Measurements from ENCODE around the gene TNK1. TPM values are rescaled to one million over a fixed set of nuclear protein-coding genes. Genes with fewer than 3 reads are reported as not detected.

Gene TNK1
- total and polyA plus RNA-seq, 2 donors (not counting 3 experiments of a cell fraction or from before 2014, with no cell fraction given): 0.22 to 0.58 TPM

- dilution Hi-C loops (cut with MboI; ENCODE audit: extremely low pct_ligation_motif_present, low sequenced_read_pairs): no loop called here
- no peaks in the 10 kb centered on the region for H3K27me3 ChIP-seq (ENCODE audit: control insufficient read depth in 2 of 2, insufficient read depth in 2 of 2, low read length in 2 of 2)
- no peak overlapping the region for H3K4me3 ChIP-seq (replicated peaks in 1 of 3; ENCODE audit: insufficient read depth in 1 of 3, low read depth in 1 of 3, low read length in 3 of 3)
- FAIRE-seq: no peak
- H3K4me2 ChIP-seq (ENCODE audit: insufficient read depth, low read length): no peak overlapping the region
- H3K9me1 ChIP-seq (replicated peaks; ENCODE audit: control insufficient read depth, extremely low read depth, insufficient read depth, low read length): no peaks in the 10 kb centered on the region
- ChIA-PET POLR2A (interaction anchor here (0.6 kb wide), 1 partner anchor 25 kb away, joined by 10 read pairs; no protein-coding TSS in a partner anchor), CTCF (interaction anchor here (1.3 to 1.5 kb wide), 2 partner anchors 11 to 76 kb away, joined by 3 to 5 read pairs; partner anchors contain the start of gene SPEM1)
- no peak overlapping the region for H3K27ac ChIP-seq (ENCODE audit: insufficient read depth, low read depth, low read length)
- DNase-seq (ENCODE audit: low read depth, low spot score): no peak
- TF ChIP-seq JUN (IDR thresholded peaks at IDR 0.05; ENCODE audit: borderline replicate concordance, insufficient read depth, insufficient read length, low read depth) (no peak), MYC (IDR thresholded peaks at IDR 0.05; ENCODE audit: low read depth, low read length) (no peak)
- no peaks in the 10 kb centered on the region for H3K9me3 ChIP-seq (replicated peaks; ENCODE audit: control insufficient read depth, insufficient read depth, low read length)
- intact Hi-C loops (cut with micrococcal nuclease): no loop called here
- no peaks in the 10 kb centered on the region for H4K20me1 ChIP-seq (replicated peaks; ENCODE audit: control insufficient read depth, extremely low read depth, insufficient read depth, low read length)
- peaks cover 10% of the 10 kb centered on the region for H3K4me1 ChIP-seq (ENCODE audit: control insufficient read depth, extremely low read depth, insufficient read depth, low read length)
- H3K9ac ChIP-seq (replicated peaks; ENCODE audit: extremely low read depth, insufficient read depth, low read length): no peak overlapping the region
- BruUV-seq (replicated peaks): no TSS peak
- no peak overlapping the region for H2AFZ ChIP-seq (ENCODE audit: low read depth, low read length)
- H3K79me2 ChIP-seq (ENCODE audit: control insufficient read depth, insufficient read depth, low read length): no peaks in the 10 kb centered on the region
- H3K36me3 ChIP-seq (ENCODE audit: control insufficient read depth in 2 of 2, extremely low read depth in 1 of 2, insufficient read depth in 2 of 2, low read length in 2 of 2): no peaks in the 10 kb centered on the region
These were observed 50.3 kb downstream of the TNK1 start for GRCh38 chr17:7431231-7431630.

GRCh38 chr17:7432296-7432695 lies 51.4 kb downstream of the TNK1 start:
- no peak for FAIRE-seq
- peaks cover 14% of the 10 kb centered on the region for H3K4me1 ChIP-seq (ENCODE audit: control insufficient read depth, extremely low read depth, insufficient read depth, low read length)
- DNase-seq (ENCODE audit: low read depth, low spot score): no peak
- H3K27ac ChIP-seq (ENCODE audit: insufficient read depth, low read depth, low read length): no peak overlapping the region
- BruUV-seq (replicated peaks): no TSS peak
- H3K4me3 ChIP-seq (replicated peaks in 1 of 3; ENCODE audit: insufficient read depth in 1 of 3, low read depth in 1 of 3, low read length in 3 of 3): no peak overlapping the region
- no peaks in the 10 kb centered on the region for H4K20me1 ChIP-seq (replicated peaks; ENCODE audit: control insufficient read depth, extremely low read depth, insufficient read depth, low read length)
- H3K9me1 ChIP-seq (replicated peaks; ENCODE audit: control insufficient read depth, extremely low read depth, insufficient read depth, low read length): no peaks in the 10 kb centered on the region
- no peak overlapping the region for H2AFZ ChIP-seq (ENCODE audit: low read depth, low read length)
- TF ChIP-seq FOS (IDR thresholded peaks at IDR 0.05; ENCODE audit: borderline replicate concordance, insufficient read depth, low read length): no peak
- no peak for TF ChIP-seq POLR2A (IDR thresholded peaks at IDR 0.05; ENCODE audit: low read depth, low read length)
- no peak for TF ChIP-seq EZH2 (IDR thresholded peaks at IDR 0.05; ENCODE audit: borderline replicate concordance, low read depth, low read length, severe bottlenecking)
- TF ChIP-seq CTCF (IDR thresholded peaks at IDR 0.05; ENCODE audit: extremely low read depth in 1 of 2, insufficient read depth in 1 of 2, low read depth in 1 of 2, low read length in 2 of 2): no peak
- TF ChIP-seq MAX (IDR thresholded peaks at IDR 0.05; ENCODE audit: insufficient read depth, insufficient read length): no peak
- TF ChIP-seq POLR2AphosphoS5 (IDR thresholded peaks at IDR 0.05; ENCODE audit: insufficient read depth, low read depth, low read length): no peak
- ChIA-PET POLR2A (no interaction called here), CTCF (interaction anchor here (0.8 to 1.5 kb wide), 2 partner anchors 9 to 77 kb away, joined by 3 to 5 read pairs; no protein-coding TSS in a partner anchor)
- intact Hi-C loops (cut with micrococcal nuclease) (no loop called here), dilution Hi-C loops (cut with MboI; ENCODE audit: extremely low pct_ligation_motif_present, low sequenced_read_pairs) (no loop called here)
- no peaks in the 10 kb centered on the region for H3K27me3 ChIP-seq (ENCODE audit: control insufficient read depth in 2 of 2, insufficient read depth in 2 of 2, low read length in 2 of 2)
- no peak overlapping the region for H3K4me2 ChIP-seq (ENCODE audit: insufficient read depth, low read length)
- H3K9me3 ChIP-seq (replicated peaks; ENCODE audit: control insufficient read depth, insufficient read depth, low read length): no peaks in the 10 kb centered on the region
- H3K36me3 ChIP-seq (ENCODE audit: control insufficient read depth in 2 of 2, extremely low read depth in 1 of 2, insufficient read depth in 2 of 2, low read length in 2 of 2): no peaks in the 10 kb centered on the region
- H3K79me2 ChIP-seq (ENCODE audit: control insufficient read depth, insufficient read depth, low read length): no peaks in the 10 kb centered on the region
- no peak overlapping the region for H3K9ac ChIP-seq (replicated peaks; ENCODE audit: extremely low read depth, insufficient read depth, low read length)
